Hepatic stellate cell (primary cell): ENCODE measurements around the gene MARCHF3.
A peak's percentile ranks its signal among the peaks of the same experiment; 100 is the strongest.
"Not testable (repeated sequence)": the region's sequence is repeated elsewhere in the genome, so short reads cannot be mapped to it uniquely, and the experiment has no call there.

Experiments used
- DNase-seq: peaks from one replicate; pipeline ENCODE4 v3.0.0; 2011; ENCODE audit warnings: low spot score

Gene MARCHF3

DNA sequence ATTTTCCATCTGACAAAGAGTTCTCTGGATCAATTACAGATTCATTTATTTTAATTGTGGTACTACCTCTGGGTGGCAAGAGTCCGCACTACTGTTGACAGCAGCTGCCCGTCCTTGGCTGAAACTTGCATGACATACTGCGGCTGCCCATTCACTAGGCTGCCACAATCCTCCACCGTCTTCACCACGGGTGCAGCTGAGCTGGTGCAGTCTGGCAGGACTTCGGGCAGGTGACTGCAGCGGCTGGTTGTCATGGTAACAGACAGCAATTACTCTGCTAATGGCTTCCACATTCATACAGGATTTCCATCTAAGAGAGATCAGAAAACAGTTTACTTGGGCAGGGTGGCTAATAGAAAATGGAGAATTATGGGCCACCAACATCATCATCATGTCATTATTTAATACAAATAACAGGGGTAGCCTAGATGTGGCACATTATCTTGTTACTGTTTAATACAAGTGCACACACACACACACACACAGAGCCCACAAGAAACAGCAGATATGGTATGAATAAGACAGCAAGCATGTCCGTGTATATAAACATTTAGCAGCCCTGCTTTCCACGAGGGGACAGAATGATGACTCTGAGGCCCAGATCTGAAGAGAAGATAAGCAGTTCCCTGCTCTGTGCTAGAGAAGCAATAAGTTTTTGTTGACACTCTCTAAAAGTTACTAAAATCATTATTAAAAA, 112.3 kb downstream of the MARCHF3 start:
- peak; percentile 27 for DNase-seq

DNA sequence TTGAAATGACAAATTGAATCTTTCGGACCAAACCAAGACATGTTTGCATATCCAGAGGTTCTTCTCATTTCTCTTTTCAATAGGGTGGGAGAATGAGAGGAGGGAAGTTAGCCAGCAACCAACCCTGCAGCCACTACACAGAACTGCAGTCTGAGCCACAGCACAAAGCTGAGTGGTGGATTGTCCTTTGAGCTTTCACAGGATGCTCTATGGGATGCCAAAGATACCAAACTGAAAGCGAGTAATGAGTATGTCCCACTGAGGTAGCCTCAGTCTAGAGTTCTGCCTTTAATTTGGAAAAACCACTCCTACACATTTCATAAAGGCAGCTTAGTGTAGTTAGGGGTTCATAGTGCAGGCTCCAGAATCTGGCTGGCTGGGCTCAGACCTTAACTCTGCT, 114.9 kb downstream of the MARCHF3 start:
- no peak for DNase-seq

DNA sequence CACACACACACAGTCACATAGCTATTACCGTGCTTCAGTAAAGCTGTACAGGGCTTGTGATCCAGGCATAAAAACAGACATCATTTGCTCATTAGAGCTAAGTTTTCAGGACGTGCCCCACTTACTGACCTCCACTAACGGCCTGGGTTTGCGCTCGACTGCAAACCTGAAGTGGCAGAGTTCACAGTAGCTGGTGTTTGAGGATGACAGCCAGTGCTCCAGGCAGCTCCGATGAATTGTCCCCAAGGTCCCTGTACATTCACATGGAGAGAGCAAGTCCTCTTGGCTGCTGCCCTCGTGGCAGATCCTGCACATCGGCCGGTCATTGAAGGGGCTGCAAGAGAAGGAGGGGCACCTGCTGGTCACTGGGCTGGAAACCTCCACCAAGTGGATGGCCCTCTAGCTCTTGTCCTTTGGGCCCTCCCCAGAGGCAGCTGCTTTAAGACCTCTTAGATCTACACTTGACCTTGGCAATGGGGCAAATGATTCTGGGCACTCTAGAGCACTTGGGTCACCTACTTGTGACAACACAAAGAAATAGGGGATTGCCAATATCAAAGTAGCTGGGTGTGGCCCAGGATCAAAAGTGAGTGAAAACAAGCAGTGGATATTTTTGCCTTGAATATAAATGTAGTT, 115.4 kb downstream of the MARCHF3 start:
- DNase-seq, result no peak

DNA sequence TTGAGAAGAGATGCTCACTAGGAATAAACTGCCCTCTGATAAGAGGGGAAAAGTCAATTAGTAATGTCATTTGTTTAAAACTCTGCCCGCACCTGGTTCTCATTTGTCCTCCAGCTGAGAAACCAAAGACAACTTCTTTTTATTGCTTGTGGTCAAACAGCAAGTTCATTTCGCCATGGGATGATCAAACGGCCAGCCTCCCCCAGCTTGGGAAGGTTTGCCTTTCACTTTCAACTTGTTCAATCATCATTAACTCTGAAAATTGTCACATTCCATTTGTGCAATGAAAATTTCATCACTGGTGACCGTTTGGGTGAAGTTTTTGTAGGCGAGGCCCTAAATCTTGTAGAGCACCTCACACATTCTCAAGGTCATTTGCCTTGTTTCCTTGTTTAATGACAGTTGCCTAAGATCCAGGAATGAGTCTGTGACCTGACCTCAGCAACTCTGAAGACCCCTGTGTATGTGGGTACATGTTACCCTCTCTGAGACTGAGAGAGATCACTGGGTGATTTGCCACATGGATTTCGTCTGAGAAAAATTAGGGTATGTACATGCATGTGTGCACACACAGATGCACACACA, 117.7 kb downstream of the MARCHF3 start:
- no peak for DNase-seq

DNA sequence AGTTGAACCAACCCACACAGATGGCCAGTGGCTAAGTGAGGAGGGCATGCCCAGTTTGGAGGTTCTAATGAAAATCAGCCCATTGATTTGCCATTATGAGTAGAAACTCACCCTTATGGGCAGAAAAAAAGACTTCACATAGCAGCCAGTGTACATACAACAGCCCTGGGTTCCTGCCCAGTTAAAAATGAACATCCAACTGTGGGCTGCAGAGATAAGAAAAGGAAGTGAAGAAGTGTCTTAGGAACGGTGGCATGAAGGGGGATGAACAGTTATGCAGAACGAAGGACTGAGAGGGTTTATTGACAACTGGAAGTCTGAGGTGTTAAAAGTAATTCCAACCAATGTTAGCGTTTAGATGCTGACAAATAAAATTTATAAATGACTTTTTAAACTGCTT, 118.4 kb downstream of the MARCHF3 start:
- DNase-seq, result no peak

DNA sequence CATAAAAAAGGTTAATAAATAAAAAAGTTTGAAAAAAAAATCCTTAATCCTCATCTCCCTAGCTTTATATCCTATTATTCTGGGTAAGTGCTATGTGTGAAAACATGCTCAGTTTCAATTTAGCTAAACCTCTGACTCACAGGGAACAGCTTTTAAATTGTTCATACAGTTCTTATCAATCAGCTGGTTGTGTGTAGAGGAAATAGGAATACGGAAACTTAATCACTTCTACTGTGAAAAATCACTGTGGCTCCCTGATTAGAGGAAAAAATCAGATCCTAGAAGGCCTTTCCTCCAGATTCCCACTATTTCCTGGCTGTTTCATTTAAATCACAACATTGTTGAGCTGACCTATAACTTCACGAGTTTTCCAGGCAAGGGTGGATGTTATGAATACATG, 120.5 kb downstream of the MARCHF3 start:
- no peak for DNase-seq

DNA sequence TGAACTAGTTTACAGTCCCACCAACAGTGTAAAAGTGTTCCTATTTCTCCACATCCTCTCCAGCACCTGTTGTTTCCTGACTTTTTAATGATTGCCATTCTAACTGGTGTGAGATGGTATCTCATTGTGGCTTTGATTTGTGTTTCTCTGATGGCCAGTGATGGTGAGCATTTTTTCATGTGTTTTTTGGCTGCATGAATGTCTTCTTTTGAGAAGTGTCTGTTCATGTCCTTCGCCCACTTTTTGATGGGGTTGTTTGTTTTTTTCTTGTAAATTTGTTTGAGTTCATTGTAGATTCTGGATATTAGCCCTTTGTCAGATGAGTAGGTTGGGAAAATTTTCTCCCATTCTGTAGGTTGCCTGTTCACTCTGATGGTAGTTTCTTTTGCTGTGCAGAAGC, 126.0 kb downstream of the MARCHF3 start:
- not testable (repeated sequence) for DNase-seq

DNA sequence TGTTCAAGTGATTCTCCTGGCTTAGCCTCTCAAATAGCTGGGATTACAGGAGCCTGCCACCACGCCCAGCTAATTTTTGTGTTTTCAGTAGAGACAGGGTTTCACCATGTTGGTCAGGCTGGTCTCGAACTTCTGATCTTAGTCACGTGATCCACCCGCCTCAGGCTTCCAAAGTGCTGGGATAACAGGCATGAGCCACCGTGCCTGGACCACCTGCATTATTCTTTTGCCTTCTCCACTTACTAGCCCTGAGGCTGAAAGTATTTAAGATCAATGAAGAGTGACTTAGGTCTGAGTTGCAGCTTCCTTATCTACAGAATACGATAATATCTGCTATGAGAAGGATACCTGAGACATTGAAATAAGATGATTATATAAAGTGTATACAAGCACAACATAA, 129.6 kb downstream of the MARCHF3 start:
- DNase-seq, result no peak

DNA sequence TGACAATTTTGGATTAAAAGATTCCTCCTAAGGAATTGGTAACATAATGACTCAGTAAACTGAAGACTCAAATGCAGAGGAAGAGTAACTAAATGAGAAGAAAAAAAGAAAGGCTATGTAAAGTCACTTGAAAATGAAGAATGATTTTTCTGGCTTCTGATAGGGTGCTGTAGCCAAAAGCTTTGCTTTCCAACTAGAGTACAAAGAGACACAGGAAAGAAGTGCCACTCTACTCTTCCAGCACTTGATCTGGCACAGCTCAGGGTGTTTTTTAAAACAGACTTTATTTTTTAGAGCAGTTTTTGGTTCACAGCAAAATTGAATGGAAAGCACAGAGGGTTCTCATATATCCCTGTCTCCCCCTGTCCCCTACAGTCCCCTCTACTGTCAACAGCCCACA, 130.9 kb downstream of the MARCHF3 start:
- DNase-seq, result no peak

DNA sequence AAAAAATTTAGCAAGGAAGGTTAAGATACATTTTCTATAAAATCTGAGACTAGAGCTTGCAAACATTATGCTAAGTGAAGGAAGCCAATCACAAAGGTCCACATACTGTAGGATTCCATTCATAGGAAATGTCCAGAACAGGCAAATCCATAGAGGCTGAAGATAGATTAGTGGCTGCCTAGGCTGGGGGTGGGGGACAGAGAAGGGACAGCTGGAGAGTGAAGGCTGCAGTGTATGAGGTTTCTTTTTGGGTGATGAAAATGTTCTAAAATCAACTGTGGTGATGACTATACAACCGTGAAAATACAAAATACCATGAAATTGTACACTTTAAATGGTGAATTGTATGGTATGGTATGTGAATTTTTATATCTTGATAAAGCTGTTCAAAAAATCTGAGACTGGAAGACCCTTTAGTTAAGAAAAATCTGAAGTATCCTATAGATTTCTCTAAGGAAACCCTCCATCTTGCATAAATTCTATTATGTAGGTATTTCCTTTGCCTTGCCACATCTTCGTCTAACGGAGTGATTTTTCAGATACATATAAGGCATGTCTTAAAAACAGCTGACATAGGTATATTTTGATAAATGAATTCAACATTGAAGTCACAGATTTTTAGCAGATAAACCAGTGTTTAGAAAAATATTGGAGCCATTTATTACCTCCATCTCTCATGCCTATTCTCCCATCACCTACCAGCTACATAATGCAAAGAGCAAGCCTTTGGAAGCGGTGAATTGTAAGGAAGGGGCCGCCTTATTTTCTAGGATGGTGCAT, 132.3 kb downstream of the MARCHF3 start:
- no peak for DNase-seq

DNA sequence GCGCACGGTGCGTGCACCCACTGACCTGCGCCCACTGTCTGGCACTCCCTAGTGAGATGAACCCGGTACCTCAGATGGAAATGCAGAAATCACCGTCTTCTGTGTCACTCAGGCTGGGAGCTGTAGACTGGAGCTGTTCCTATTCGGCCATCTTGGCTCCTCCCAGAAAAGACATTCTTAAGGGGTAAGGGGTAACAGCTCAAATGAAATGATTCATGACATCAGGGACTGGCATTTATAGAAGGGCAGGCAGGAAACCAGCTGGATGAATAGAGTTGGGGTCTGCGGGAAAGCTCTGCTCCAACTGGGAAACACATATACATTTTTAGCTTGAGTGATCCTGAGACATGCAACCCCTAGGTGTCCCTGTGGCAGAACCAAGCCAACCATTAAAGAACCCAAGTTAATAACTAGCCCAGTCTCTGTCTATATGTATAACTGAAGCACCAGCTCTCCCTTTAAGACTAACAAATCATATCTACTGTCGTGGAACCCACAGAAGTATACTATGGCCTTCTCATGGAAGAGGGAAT, 134.1 kb downstream of the MARCHF3 start:
- no peak for DNase-seq

DNA sequence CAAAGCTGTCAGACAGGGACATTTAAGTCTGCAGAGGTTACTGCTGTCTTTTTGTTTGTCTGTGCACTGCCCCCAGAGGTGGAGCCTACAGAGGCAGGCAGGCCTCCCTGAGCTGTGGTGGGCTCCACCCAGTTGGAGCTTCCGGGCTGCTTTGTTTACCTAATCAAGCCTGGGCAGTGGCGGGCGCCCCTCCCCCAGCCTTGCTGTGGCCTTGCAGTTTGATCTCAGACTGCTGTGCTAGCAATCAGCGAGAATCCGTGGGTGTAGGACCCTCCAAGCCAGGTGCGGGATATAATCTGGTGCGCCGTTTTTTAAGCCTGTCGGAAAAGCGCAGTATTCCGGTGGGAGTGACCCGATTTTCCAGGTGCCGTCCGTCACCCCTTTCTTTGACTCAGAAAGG, 134.6 kb downstream of the MARCHF3 start:
- DNase-seq, result not testable (repeated sequence)

DNA sequence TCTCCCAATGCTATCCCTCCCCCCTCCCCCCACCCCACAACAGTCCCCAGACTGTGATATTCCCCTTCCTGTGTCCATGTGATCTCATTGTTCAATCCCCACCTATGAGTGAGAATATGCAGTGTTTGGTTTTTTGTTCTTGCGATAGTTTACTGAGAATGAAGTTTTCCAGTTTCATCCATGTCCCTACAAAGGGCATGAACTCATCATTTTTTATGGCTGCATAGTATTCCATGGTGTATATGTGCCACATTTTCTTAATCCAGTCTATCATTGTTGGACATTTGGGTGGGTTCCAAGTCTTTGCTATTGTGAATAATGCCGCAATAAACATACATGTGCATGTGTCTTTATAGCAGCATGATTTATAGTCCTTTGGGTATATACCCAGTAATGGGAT, 139.9 kb downstream of the MARCHF3 start:
- not testable (repeated sequence) for DNase-seq

DNA sequence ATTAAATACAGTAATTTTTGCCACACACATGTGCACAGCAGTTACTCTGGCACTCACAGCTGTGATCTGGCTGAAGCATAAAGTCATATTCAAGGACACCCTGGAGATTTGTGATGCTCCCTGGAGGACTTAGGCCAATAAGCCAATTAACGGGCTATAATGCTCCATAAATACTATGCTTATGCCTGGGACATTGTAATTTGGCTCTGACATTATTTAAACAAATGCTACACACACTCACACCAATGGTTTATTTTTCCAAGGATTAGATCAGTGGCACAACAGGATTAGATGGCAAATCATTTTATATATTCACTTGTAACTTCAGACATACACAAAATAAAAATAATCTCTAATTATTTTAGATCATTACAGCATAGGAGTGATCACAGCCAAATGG, 142.2 kb downstream of the MARCHF3 start:
- DNase-seq, result no peak

DNA sequence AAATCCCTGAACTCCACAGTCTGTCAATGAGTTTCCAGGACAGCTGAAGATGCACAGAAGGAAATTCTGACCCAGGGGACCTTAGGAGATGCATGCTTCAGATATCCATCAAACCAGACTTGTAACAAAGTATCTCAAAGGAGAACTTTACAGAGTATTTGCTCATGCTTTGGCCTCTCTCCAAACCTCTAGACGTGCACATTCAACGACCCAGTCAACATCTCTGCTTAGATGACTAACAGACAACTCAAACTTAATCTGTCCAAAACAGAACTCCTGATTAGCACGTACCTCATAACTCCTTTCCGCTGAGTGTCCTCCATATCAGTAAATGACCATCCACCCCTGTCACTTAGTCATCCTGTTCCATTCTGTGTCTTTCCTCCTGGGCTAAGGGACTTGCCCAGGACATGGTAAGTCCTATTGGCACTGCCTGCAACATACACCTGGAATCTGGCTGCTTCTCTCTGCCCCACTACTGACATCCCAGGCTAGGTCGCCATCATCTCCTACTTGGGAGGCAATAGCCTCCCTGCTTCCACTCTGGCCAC, 146.0 kb downstream of the MARCHF3 start:
- DNase-seq, result peak; percentile 48

DNA sequence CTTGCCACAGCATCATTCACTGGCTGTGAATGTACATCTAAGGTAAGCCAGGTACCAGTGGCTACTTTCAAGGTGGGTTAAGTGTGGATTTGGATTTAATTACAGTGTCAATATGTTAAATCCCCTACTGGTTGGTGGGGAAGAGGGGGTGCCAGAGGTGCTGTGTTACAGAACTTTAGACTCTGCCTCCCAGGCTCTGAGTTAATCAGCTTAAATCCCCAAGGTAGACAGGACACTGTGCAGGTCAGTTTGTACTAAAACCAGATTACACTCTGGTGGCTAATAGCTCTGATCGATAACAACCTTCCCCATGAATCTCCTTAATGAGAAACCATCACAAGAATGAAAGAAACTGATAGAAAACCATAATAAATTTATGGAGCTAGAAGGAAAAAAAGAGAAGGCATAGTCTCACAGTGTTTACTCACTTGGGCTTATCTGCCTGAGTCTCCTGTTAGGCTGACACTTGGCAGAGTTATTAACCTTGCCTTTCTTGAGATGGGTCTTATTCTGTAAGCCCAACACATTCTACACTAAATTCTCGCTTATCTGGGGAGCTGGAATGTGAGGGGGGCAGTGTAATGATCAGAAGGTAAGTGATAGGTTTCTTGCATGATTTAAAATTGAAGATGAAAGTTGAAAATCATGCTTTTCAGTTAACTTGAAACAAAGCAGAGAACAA, 146.7 kb downstream of the MARCHF3 start:
- no peak for DNase-seq

DNA sequence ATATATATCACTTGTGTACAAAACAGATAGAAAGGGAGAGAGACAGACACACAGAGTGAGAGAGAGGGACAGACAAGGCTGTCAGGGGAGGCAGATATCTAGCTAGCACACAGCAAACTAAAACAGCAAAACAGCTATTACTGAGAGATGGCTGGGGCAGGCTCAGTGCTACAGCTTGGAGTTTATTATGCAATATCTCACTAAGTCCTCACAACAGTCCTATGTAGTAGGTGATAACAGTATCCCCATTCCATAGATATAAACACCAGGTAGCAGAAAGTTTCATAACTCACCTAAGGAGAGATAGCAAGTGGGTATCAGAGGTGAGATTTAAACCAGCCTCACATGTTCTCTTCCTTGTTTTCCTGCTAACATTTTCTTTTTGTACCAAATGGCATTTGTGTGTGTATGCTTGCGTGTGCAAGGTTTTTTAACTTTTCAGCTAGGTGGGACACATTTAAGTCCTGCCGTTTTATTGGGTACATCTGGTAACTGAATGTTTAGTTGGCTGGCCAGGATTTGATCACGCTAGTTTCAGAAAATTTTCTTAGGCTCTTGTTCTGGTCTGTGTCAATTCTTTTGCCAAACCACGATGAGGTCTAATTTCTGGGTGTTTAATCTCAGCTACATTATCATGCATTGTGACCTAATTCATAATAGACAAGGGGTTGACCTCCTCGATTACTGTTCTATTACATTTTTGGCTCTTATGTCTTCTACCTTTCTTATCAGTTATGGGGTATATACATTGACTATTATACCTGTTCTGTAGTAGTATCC, 148.3 kb downstream of the MARCHF3 start:
- no peak for DNase-seq

DNA sequence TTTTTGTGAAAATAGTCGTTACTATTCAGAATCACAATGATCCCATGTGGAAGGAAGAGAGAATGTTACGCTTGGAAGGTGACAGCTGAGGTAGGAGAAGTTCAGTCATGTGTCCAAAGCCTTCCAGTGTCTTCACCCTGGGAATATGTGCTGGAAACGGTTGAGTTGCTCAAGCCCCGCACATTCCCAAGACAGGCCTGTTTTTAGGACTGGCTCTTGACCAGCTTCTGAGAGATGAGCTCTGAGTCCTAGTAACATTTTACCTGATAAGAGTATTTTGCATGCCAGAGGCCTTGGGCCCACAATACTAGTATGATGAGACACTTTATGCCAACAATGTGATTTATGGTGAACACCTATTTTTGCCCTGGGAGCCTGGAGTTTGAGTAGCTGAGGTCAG, 151.7 kb downstream of the MARCHF3 start:
- no peak for DNase-seq

DNA sequence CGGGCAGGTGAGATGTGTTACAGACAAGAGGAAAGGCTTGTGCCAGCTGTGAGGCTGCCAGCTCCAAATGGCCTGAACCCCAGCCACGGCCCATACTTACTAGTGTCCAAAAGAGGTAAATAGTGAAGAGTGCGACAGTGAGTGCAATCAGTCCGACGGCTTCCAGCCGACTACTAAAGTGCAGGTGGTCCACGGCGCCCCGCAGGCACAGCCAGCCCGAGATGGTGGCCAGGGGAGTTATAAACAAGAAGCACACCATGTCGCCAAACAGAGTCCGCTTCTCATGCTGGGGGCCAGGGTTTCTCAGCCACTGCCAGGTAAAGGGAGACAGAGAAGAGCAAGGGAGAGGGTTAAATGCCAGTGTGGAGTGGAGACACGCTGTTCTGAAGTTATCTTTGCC, 152.3 kb downstream of the MARCHF3 start:
- DNase-seq, result no peak

DNA sequence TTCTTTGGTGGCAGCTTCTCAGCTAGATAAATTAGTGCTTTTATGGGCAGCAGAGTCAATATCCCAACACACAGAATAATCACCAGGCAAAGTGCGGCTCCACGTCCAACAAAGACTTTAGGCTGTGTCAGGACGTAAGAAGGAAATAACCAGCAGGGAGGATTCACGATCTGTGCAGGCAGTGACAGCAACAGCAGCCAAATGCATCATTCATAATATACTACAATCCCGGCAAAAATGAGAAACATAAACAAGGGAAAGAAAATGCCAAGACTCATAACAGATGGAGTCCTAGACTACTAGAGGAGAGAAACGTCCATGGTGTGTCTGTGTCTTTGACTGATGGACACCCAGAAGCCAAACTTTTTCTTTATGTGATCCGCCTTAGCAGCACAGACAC, 152.8 kb downstream of the MARCHF3 start:
- no peak for DNase-seq

DNA sequence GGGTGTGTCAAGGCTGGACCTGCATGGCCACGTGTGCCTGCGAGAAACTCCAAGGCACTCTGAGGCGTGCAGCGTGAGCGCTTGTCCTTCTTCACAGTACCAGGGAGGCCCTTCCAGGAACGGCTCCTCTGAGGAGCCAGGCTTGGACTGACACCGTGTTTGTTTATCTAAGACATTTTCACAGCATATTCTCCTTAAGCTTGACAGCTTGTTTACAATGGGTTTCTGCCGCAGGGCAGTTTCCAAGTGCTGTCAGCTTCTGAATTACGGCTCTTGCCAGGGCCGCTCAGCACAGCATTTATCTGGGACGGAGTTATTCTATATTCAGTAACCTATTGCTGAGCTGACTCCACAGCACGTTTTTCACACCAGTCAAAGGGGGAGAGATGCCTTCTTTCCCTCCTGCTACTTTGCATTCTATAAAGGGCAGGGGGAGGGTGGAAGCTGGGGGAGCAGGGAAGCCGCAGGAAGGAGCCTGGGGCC, 155.0 kb downstream of the MARCHF3 start:
- no peak for DNase-seq
